ENCODE measurements around the gene CLEC18C. TPM values are rescaled to one million over a fixed set of nuclear protein-coding genes. Genes with fewer than 3 reads are reported as not detected.

The CLEC18C gene
- total and polyA plus RNA-seq, 10 of the 15 experiments (the other 5 are each of a cell fraction or from before 2014, with no cell fraction given): 0.05 to 0.11 TPM; not detected in 8

- no peak for TF ChIP-seq ZNF687 (IDR thresholded peaks at IDR 0.05)
- TF ChIP-seq HDAC6 (IDR thresholded peaks at IDR 0.05; ENCODE audit: unreplicated experiment): no peak
- no peak for TF ChIP-seq ATF7 (IDR thresholded peaks at IDR 0.05; ENCODE audit: low read depth)
These were observed 15.2 kb upstream of the CLEC18C start (continued) for GRCh38 chr16:70158261-70158939.

GRCh38 chr16:70159355-70160348 is 13.9 kb upstream of the CLEC18C start:
- no peaks in the 10 kb centered on the region for H3K27me3 ChIP-seq (replicated peaks in 1 of 2; ENCODE audit: control insufficient read depth in 2 of 2, insufficient read depth in 2 of 2, low read length in 1 of 2)
- ChIA-PET RAD21 (ENCODE audit: unreplicated experiment) (no interaction called here), POLR2A (no interaction called here), SMC1A (ENCODE audit: uncharacterized antibody, unreplicated experiment) (interaction anchor here (1.4 to 1.7 kb wide), 2 partner anchors 108 to 494 kb away, joined by 3 to 6 read pairs; no protein-coding TSS in a partner anchor), CTCF (no interaction called here)
- H3K27ac ChIP-seq (ENCODE audit: control insufficient read depth, insufficient read depth): no peak overlapping the region
- no peaks in the 10 kb centered on the region for H3K9me3 ChIP-seq (replicated peaks; ENCODE audit: control insufficient read depth, insufficient read depth, low read length)
- DNase-seq (ENCODE audit: low read depth, low spot score) (no peak), ATAC-seq (no peak), FAIRE-seq (no peak)
- intact Hi-C loops (cut with micrococcal nuclease; ENCODE audit: unreplicated experiment) (loop anchor here (10.0 kb wide), 2 partner anchors 95 to 495 kb away; partner anchors contain the start of gene EXOSC6), in situ Hi-C loops (cut with MboI) (no loop called here)
- no peaks in the 10 kb centered on the region for H3K4me1 ChIP-seq (ENCODE audit: control insufficient read depth, insufficient read depth, low read length)
- H3K79me2 ChIP-seq (ENCODE audit: control insufficient read depth, insufficient read depth, low read length): no peaks in the 10 kb centered on the region
- no peaks in the 10 kb centered on the region for H4K20me1 ChIP-seq (ENCODE audit: control insufficient read depth, insufficient read depth)
- peaks cover 11 to 15% of the 10 kb centered on the region in 2 experiments; a peak in 3 of 4 replicates for H3K36me3 ChIP-seq (ENCODE audit: control insufficient read depth in 2 of 2, insufficient read depth in 2 of 2, low read length in 1 of 2)
- BruUV-seq (replicated peaks): no TSS peak
- H2AFZ ChIP-seq (ENCODE audit: control insufficient read depth, low read depth, low read length): no peak overlapping the region
- H3K9ac ChIP-seq (ENCODE audit: control insufficient read depth, insufficient read depth, low read length): no peak overlapping the region
- 83% methylated on average over 9 of the region's 9 CpGs for WGBS (ENCODE audit: insufficient coverage, insufficient replicate concordance, low lambda C conversion rate, missing lambda C conversion rate)
- no peak overlapping the region for H3K4me2 ChIP-seq (ENCODE audit: control insufficient read depth, insufficient read depth)
- H3K4me3 ChIP-seq: no peak overlapping the region
- TF ChIP-seq NR2C2 (IDR thresholded peaks at IDR 0.05; ENCODE audit: borderline replicate concordance, control insufficient read depth, insufficient read length, low read depth) (no peak), MEF2A (IDR thresholded peaks at IDR 0.05; ENCODE audit: insufficient read depth, low read depth, low read length) (no peak), RAD21 (IDR thresholded peaks at IDR 0.05; ENCODE audit: insufficient read depth, low read depth, low read length) (no peak), ZSCAN29 (IDR thresholded peaks at IDR 0.05) (no peak), TCF7 (IDR thresholded peaks at IDR 0.05; ENCODE audit: borderline replicate concordance) (no peak), HDGF (IDR thresholded peaks at IDR 0.05) (no peak), CBFB (IDR thresholded peaks at IDR 0.05; ENCODE audit: low read depth) (no peak), PRDM15 (CRISPR knock-in tag; IDR thresholded peaks at IDR 0.05) (no peak), CBX5 (IDR thresholded peaks at IDR 0.05; ENCODE audit: low read depth) (no peak), CHD4 (IDR thresholded peaks at IDR 0.05) (no peak)
